Measurements from ENCODE around the gene CLIP1.

CLIP1 gene

GRCh38 chr12:122298071-122298748 is 124.3 kb downstream of the CLIP1 start:
- H3K4me2 ChIP-seq (ENCODE audit: insufficient read depth, low read length) = no peak overlapping the region
- no peaks in the 10 kb centered on the region for H4K20me1 ChIP-seq (ENCODE audit: insufficient read depth, low read length)
- H3K27me3 ChIP-seq (ENCODE audit: insufficient read depth, low read length, poor library complexity) = no peaks in the 10 kb centered on the region
- H3K4me3 ChIP-seq (ENCODE audit: low read depth in 1 of 2, low read length in 2 of 2) = no peak overlapping the region
- TF ChIP-seq EZH2 (IDR thresholded peaks at IDR 0.05; ENCODE audit: borderline replicate concordance, low read depth, low read length, severe bottlenecking) (no peak), CTCF (IDR thresholded peaks at IDR 0.05; ENCODE audit: borderline replicate concordance, extremely low read depth, low read length, poor library complexity, severe bottlenecking) (no peak)
- no peak overlapping the region for H2AFZ ChIP-seq (ENCODE audit: low read depth, low read length)
- peaks cover 32% of the 10 kb centered on the region for H3K36me3 ChIP-seq (ENCODE audit: insufficient read depth, low read length)
- H3K9me3 ChIP-seq (ENCODE audit: insufficient read depth, low read length, severe bottlenecking) = no peaks in the 10 kb centered on the region
- ATAC-seq (ENCODE audit: insufficient read depth, low read depth) = no peak
- no peak overlapping the region for H3K27ac ChIP-seq (ENCODE audit: low read length)
- no peak for DNase-seq
- no peaks in the 10 kb centered on the region for H3K4me1 ChIP-seq (ENCODE audit: insufficient read depth, low read length)
- H3K79me2 ChIP-seq (ENCODE audit: insufficient read depth, low read length) = no peaks in the 10 kb centered on the region
- H3K9ac ChIP-seq (ENCODE audit: low read depth, low read length) = no peak overlapping the region

GRCh38 chr12:122297494-122297893 is 125.0 kb downstream of the CLIP1 start:
- Histone ChIP-seq H3K27ac (ENCODE audit: low read length) (no peak overlapping the region), H4K20me1 (ENCODE audit: insufficient read depth, low read length) (no peaks in the 10 kb centered on the region), H3K79me2 (ENCODE audit: insufficient read depth, low read length) (no peaks in the 10 kb centered on the region), H2AFZ (ENCODE audit: low read depth, low read length) (no peak overlapping the region), H3K9ac (ENCODE audit: low read depth, low read length) (no peak overlapping the region), H3K4me2 (ENCODE audit: insufficient read depth, low read length) (no peak overlapping the region), H3K36me3 (ENCODE audit: insufficient read depth, low read length) (peaks cover 27% of the 10 kb centered on the region), H3K9me3 (ENCODE audit: insufficient read depth, low read length, severe bottlenecking) (no peaks in the 10 kb centered on the region), H3K27me3 (ENCODE audit: insufficient read depth, low read length, poor library complexity) (no peaks in the 10 kb centered on the region), H3K4me3 (ENCODE audit: low read depth in 1 of 2, low read length in 2 of 2) (no peak overlapping the region), H3K4me1 (ENCODE audit: insufficient read depth, low read length) (no peaks in the 10 kb centered on the region)
- no peak for TF ChIP-seq CTCF (IDR thresholded peaks at IDR 0.05; ENCODE audit: borderline replicate concordance, extremely low read depth, low read length, poor library complexity, severe bottlenecking)
- TF ChIP-seq EZH2 (IDR thresholded peaks at IDR 0.05; ENCODE audit: borderline replicate concordance, low read depth, low read length, severe bottlenecking) = no peak
- DNase-seq (no peak), ATAC-seq (ENCODE audit: insufficient read depth, low read depth) (no peak)

GRCh38 chr12:122295877-122296276 is 126.6 kb downstream of the CLIP1 start:
- Histone ChIP-seq H3K27me3 (ENCODE audit: insufficient read depth, low read length, poor library complexity) (no peaks in the 10 kb centered on the region), H3K36me3 (ENCODE audit: insufficient read depth, low read length) (peaks cover 27% of the 10 kb centered on the region), H3K27ac (ENCODE audit: low read length) (no peak overlapping the region), H3K9me3 (ENCODE audit: insufficient read depth, low read length, severe bottlenecking) (no peaks in the 10 kb centered on the region), H3K79me2 (ENCODE audit: insufficient read depth, low read length) (no peaks in the 10 kb centered on the region), H3K4me3 (ENCODE audit: low read depth in 1 of 2, low read length in 2 of 2) (no peak overlapping the region), H2AFZ (ENCODE audit: low read depth, low read length) (no peak overlapping the region), H4K20me1 (ENCODE audit: insufficient read depth, low read length) (no peaks in the 10 kb centered on the region), H3K4me2 (ENCODE audit: insufficient read depth, low read length) (no peak overlapping the region), H3K9ac (ENCODE audit: low read depth, low read length) (no peak overlapping the region), H3K4me1 (ENCODE audit: insufficient read depth, low read length) (no peaks in the 10 kb centered on the region)
- TF ChIP-seq EZH2 (IDR thresholded peaks at IDR 0.05; ENCODE audit: borderline replicate concordance, low read depth, low read length, severe bottlenecking) (no peak), CTCF (IDR thresholded peaks at IDR 0.05; ENCODE audit: borderline replicate concordance, extremely low read depth, low read length, poor library complexity, severe bottlenecking) (no peak)
- DNase-seq (no peak), ATAC-seq (ENCODE audit: insufficient read depth, low read depth) (no peak)
